ENCODE results near the gene KIAA0753. TPM values are rescaled to one million over a fixed set of nuclear protein-coding genes. Genes with fewer than 3 reads are reported as not detected.

The KIAA0753 gene
- total RNA-seq, 1 experiment from 2014 or later: 18.3 TPM

DNA sequence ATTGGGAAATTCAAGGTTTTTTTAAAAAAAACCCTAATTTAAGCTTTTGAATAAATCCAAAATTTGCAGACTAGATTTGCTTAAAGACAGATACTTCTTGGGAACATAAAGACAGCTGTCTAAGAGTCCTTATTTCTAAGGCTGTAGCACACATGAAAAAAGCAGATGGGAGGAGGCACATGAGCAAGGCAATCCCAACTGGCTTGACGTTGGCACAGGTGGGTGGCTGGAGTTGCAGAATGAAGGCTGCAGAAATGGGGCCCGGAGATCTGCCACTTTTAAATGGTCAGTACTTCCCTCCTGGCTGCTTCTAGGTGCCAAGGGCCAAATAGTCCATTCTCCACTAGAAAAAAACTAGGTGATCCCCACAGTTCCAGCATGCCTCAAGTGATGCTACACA, 4.4 kb downstream of the KIAA0753 start:
- no peak for ATAC-seq

More for the DNA sequence above, 4.4 kb downstream of the KIAA0753 start:
- no peaks in the 10 kb centered on the region for H3K27me3 ChIP-seq (ENCODE audit: insufficient read depth, low read length)
- no peak for DNase-seq (ENCODE audit: low read depth, low spot score)
- H2AFZ ChIP-seq (ENCODE audit: low read depth, low read length, poor library complexity, severe bottlenecking): no peak overlapping the region
- H3K4me1 ChIP-seq (ENCODE audit: control insufficient read depth in 1 of 2, insufficient read depth in 2 of 2, low read length in 2 of 2): peaks cover 7 to 12% of the 10 kb centered on the region in 2 experiments; a peak in 2 of 4 replicates
- no peak for TF ChIP-seq ZFX (IDR thresholded peaks at IDR 0.05)
- TF ChIP-seq FOSL1 (IDR thresholded peaks at IDR 0.05; ENCODE audit: low read depth): no peak
- TF ChIP-seq TCF7L2 (IDR thresholded peaks at IDR 0.05; ENCODE audit: borderline replicate concordance, extremely low read depth, insufficient read depth, insufficient read length): no peak
- TF ChIP-seq, protein P1, sequence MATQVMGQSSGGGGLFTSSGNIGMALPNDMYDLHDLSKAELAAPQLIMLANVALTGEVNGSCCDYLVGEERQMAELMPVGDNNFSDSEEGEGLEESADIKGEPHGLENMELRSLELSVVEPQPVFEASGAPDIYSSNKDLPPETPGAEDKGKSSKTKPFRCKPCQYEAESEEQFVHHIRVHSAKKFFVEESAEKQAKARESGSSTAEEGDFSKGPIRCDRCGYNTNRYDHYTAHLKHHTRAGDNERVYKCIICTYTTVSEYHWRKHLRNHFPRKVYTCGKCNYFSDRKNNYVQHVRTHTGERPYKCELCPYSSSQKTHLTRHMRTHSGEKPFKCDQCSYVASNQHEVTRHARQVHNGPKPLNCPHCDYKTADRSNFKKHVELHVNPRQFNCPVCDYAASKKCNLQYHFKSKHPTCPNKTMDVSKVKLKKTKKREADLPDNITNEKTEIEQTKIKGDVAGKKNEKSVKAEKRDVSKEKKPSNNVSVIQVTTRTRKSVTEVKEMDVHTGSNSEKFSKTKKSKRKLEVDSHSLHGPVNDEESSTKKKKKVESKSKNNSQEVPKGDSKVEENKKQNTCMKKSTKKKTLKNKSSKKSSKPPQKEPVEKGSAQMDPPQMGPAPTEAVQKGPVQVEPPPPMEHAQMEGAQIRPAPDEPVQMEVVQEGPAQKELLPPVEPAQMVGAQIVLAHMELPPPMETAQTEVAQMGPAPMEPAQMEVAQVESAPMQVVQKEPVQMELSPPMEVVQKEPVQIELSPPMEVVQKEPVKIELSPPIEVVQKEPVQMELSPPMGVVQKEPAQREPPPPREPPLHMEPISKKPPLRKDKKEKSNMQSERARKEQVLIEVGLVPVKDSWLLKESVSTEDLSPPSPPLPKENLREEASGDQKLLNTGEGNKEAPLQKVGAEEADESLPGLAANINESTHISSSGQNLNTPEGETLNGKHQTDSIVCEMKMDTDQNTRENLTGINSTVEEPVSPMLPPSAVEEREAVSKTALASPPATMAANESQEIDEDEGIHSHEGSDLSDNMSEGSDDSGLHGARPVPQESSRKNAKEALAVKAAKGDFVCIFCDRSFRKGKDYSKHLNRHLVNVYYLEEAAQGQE (IDR thresholded peaks at IDR 0.05; ENCODE audit: low read depth): no peak
- no peak for TF ChIP-seq EGR1 (IDR thresholded peaks at IDR 0.05; ENCODE audit: low read depth)
- TF ChIP-seq, protein P2, sequence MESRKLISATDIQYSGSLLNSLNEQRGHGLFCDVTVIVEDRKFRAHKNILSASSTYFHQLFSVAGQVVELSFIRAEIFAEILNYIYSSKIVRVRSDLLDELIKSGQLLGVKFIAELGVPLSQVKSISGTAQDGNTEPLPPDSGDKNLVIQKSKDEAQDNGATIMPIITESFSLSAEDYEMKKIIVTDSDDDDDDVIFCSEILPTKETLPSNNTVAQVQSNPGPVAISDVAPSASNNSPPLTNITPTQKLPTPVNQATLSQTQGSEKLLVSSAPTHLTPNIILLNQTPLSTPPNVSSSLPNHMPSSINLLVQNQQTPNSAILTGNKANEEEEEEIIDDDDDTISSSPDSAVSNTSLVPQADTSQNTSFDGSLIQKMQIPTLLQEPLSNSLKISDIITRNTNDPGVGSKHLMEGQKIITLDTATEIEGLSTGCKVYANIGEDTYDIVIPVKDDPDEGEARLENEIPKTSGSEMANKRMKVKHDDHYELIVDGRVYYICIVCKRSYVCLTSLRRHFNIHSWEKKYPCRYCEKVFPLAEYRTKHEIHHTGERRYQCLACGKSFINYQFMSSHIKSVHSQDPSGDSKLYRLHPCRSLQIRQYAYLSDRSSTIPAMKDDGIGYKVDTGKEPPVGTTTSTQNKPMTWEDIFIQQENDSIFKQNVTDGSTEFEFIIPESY (IDR thresholded peaks at IDR 0.05; ENCODE audit: extremely low read depth, insufficient replicate concordance, low read length): no peak
- no peak for TF ChIP-seq EZH2 (IDR thresholded peaks at IDR 0.05)
- TF ChIP-seq ZNF274 (IDR thresholded peaks at IDR 0.05; ENCODE audit: low read depth, low read length): no peak
- no peak for TF ChIP-seq SP1 (IDR thresholded peaks at IDR 0.05; ENCODE audit: low read depth)
- no peak for TF ChIP-seq RAD21 (IDR thresholded peaks at IDR 0.05; ENCODE audit: low read depth)
- no peak overlapping the region for H3K4me3 ChIP-seq (replicated peaks in 1 of 2; ENCODE audit: low read depth in 1 of 2, low read length in 2 of 2)
- BruUV-seq (replicated peaks): no TSS peak
- H4K20me1 ChIP-seq (ENCODE audit: insufficient read depth): no peaks in the 10 kb centered on the region
- ChIA-PET RAD21 (ENCODE audit: low non-redundant PET in 1 of 2, low total read pairs in 2 of 2, uncharacterized antibody in 2 of 2, unreplicated experiment in 2 of 2) (no interaction called here), POLR2A (no interaction called here), CTCF (no interaction called here)
- no peaks in the 10 kb centered on the region for H3K9me2 ChIP-seq (ENCODE audit: insufficient read depth)
- no peak overlapping the region for H3K4me2 ChIP-seq (ENCODE audit: low read length)
- H3K9me3 ChIP-seq (ENCODE audit: control insufficient read depth in 1 of 2, insufficient read depth in 1 of 2, low read depth in 1 of 2, low read length in 2 of 2): no peaks in the 10 kb centered on the region
- H3K36me3 ChIP-seq (ENCODE audit: control insufficient read depth in 1 of 2, insufficient read depth in 2 of 2, low read length in 2 of 2): peaks cover 17 to 23% of the 10 kb centered on the region in 2 experiments; a peak in 3 of 4 replicates
- peaks cover 20% of the 10 kb centered on the region for H3K79me2 ChIP-seq (ENCODE audit: insufficient read depth, low read length)
- H3K27ac ChIP-seq (ENCODE audit: low read depth, low read length): no peak overlapping the region
- intact Hi-C loops (cut with micrococcal nuclease): no loop called here
- H3K9ac ChIP-seq (ENCODE audit: low read length): no peak overlapping the region
